H1 (cell line): ENCODE results near the gene NOX5. TPM values are rescaled to one million over a fixed set of nuclear protein-coding genes. Genes with fewer than 3 reads are reported as not detected.

ENCODE experiments used
- CTCF ChIA-PET: fragments of 300-600 bp; sonication (Branson Sonifier 250); formaldehyde crosslinking; loops from one replicate; lab custom pipeline; 2021; ENCODE audit not compliant: partially characterized antibody; lab: Charles Lee
- POLR2A ChIA-PET: fragments of 300-600 bp; sonication (Branson Sonifier 250); formaldehyde crosslinking; loops from one replicate; lab custom pipeline; 2021; ENCODE audit warnings: inconsistent platforms; ENCODE audit not compliant: partially characterized antibody; lab: Charles Lee
- DNase-seq, 2 experiments: peaks; one replicate each; pipeline versions ENCODE4 v3.0.0 to v3.0.0-alpha.2; 2010 to 2022; ENCODE audit warnings: low spot score in 2 of 2, low read depth in 1 of 2, mixed read lengths in 1 of 2
- FAIRE-seq: peaks from 2 replicates; lab custom pipeline; 2011; peaks lifted over from hg19 to GRCh38; lab: Jason Lieb, UNC
- H2AFZ ChIP-seq: 2 replicates; pipeline ENCODE4 v1.8.1; 2012; ENCODE audit warnings: low read length, inconsistent platforms
- H2AK5ac ChIP-seq: 2 replicates; pipeline ENCODE4 v1.6.1; 2013; ENCODE audit warnings: low read depth, low read length
- H2BK120ac ChIP-seq: replicated peaks from 2 replicates; pipeline ENCODE3; 2013; ENCODE audit warnings: low read depth, low read length, inconsistent platforms
- H2BK12ac ChIP-seq: 2 replicates; pipeline ENCODE4 v1.6.1; 2013; ENCODE audit warnings: low read depth, low read length
- H2BK15ac ChIP-seq: 2 replicates; pipeline ENCODE4 v1.6.1; 2013; ENCODE audit warnings: low read length
- H2BK20ac ChIP-seq: 2 replicates; pipeline ENCODE4 v1.6.1; 2013; ENCODE audit warnings: low read length
- H2BK5ac ChIP-seq: 2 replicates; pipeline ENCODE4 v1.6.1; 2013; ENCODE audit warnings: low read depth, low read length
- H3K14ac ChIP-seq: 2 replicates; pipeline ENCODE4 v1.6.1; 2013; ENCODE audit warnings: inconsistent platforms; ENCODE audit not compliant: insufficient read length
- H3K18ac ChIP-seq: 2 replicates; pipeline ENCODE4 v1.6.1; 2013; ENCODE audit warnings: low read length; ENCODE audit errors: extremely low read depth
- H3K23ac ChIP-seq: 2 replicates; pipeline ENCODE4 v1.6.1; 2013; ENCODE audit warnings: inconsistent platforms; ENCODE audit not compliant: insufficient read length
- H3K23me2 ChIP-seq: 2 replicates; pipeline ENCODE4 v1.6.1; 2013; ENCODE audit warnings: low read depth, low read length
- H3K27ac ChIP-seq: 2 replicates; pipeline ENCODE4 v1.6.1; 2011; ENCODE audit warnings: low read depth, low read length, inconsistent platforms
- H3K27me3 ChIP-seq, 4 experiments: replicated peaks in 1 of 4; 1 replicate in 1 of 4; 2 replicates in 3 of 4; pipeline versions ENCODE4 v1.6.1 to v1.8.1; 2011 to 2013; ENCODE audit warnings: low read length in 3 of 4, mild to moderate bottlenecking in 3 of 4, inconsistent platforms in 2 of 4, mixed read lengths in 2 of 4, moderate library complexity in 1 of 4; ENCODE audit not compliant: control insufficient read depth in 3 of 4, insufficient read depth in 3 of 4; ENCODE audit errors: extremely low read depth in 1 of 4
- H3K36me3 ChIP-seq, 4 experiments: 2 replicates each; pipeline versions ENCODE4 v1.6.1 to v1.8.1; 2011 to 2013; ENCODE audit warnings: mild to moderate bottlenecking in 4 of 4, low read length in 3 of 4, moderate library complexity in 2 of 4, control low read depth in 1 of 4, inconsistent platforms in 1 of 4; ENCODE audit not compliant: insufficient read depth in 4 of 4, control insufficient read depth in 2 of 4
- H3K4ac ChIP-seq: replicated peaks from 2 replicates; pipeline ENCODE3; 2013; ENCODE audit warnings: low read length, low read depth, mixed read lengths, inconsistent platforms; ENCODE audit not compliant: insufficient read length
- H3K4me1 ChIP-seq, 4 experiments: replicated peaks in 1 of 4; 1 replicate in 1 of 4; 2 replicates in 3 of 4; pipeline versions ENCODE4 v1.6.1 to v1.8.1; 2011 to 2013; ENCODE audit warnings: low read length in 3 of 4, inconsistent platforms in 2 of 4, mixed read lengths in 1 of 4; ENCODE audit not compliant: insufficient read depth in 4 of 4, control insufficient read depth in 3 of 4
- H3K4me2 ChIP-seq, 2 experiments: 2 replicates each; pipeline versions ENCODE4 v1.6.1 to v1.8.1; 2011 to 2013; ENCODE audit warnings: low read depth in 2 of 2, low read length in 2 of 2, control low read depth in 1 of 2, inconsistent platforms in 1 of 2, mild to moderate bottlenecking in 1 of 2; ENCODE audit not compliant: insufficient read depth in 1 of 2
- H3K4me3 ChIP-seq, 4 experiments: fragments of 200-600, 300-600 bp in 1 of 4; sonication (generic), shearing (Covaris generic), sonication (Bioruptor Twin) in 1 of 4; 2 replicates each; pipeline versions ENCODE4 v1.5.1 to v1.8.1; 2011 to 2016; ENCODE audit warnings: low read length in 4 of 4, low read depth in 3 of 4, control low read depth in 2 of 4, inconsistent platforms in 2 of 4, mild to moderate bottlenecking in 2 of 4, mixed read lengths in 1 of 4, moderate library complexity in 1 of 4; ENCODE audit not compliant: insufficient read depth in 2 of 4; ENCODE audit errors: extremely low read depth in 1 of 4
- H3K56ac ChIP-seq: replicated peaks from 2 replicates; pipeline ENCODE3; 2013; ENCODE audit warnings: low read depth, mild to moderate bottlenecking, mixed read lengths, low read length, inconsistent platforms; ENCODE audit not compliant: insufficient read length
- H3K79me1 ChIP-seq: 2 replicates; pipeline ENCODE4 v1.6.1; 2013; ENCODE audit warnings: low read depth, low read length, control low read depth
- H3K79me2 ChIP-seq, 2 experiments: 2 replicates each; pipeline versions ENCODE4 v1.6.1 to v1.8.1; 2012 to 2013; ENCODE audit warnings: low read length in 2 of 2, mild to moderate bottlenecking in 2 of 2, inconsistent platforms in 1 of 2; ENCODE audit not compliant: insufficient read depth in 2 of 2, control insufficient read depth in 1 of 2
- H3K9ac ChIP-seq, 4 experiments: replicated peaks in 1 of 4; 1 replicate in 1 of 4; 2 replicates in 3 of 4; pipeline versions ENCODE4 v1.6.1 to v1.8.1; 2011 to 2013; ENCODE audit warnings: low read depth in 3 of 4, low read length in 3 of 4, control low read depth in 2 of 4, mild to moderate bottlenecking in 2 of 4, moderate library complexity in 2 of 4, inconsistent platforms in 1 of 4; ENCODE audit errors: extremely low read depth in 1 of 4
- H3K9me3 ChIP-seq, 2 experiments: 2 replicates each; pipeline versions ENCODE4 v1.6.1 to v1.8.1; 2012 to 2013; ENCODE audit warnings: mild to moderate bottlenecking in 2 of 2, moderate library complexity in 2 of 2, control low read depth in 1 of 2, inconsistent platforms in 1 of 2, low read depth in 1 of 2, low read length in 1 of 2, mixed read lengths in 1 of 2; ENCODE audit not compliant: insufficient read depth in 2 of 2
- H4K20me1 ChIP-seq, 2 experiments: replicated peaks in 1 of 2; 2 replicates each; pipeline versions ENCODE3 to v1.8.1; 2011 to 2013; ENCODE audit warnings: inconsistent platforms in 2 of 2, low read length in 2 of 2, mild to moderate bottlenecking in 1 of 2; ENCODE audit not compliant: insufficient read depth in 2 of 2, control insufficient read depth in 1 of 2
- H4K5ac ChIP-seq: 2 replicates; pipeline ENCODE4 v1.6.1; 2013; ENCODE audit warnings: low read length, low read depth, mixed read lengths, inconsistent platforms; ENCODE audit not compliant: insufficient read length
- H4K8ac ChIP-seq: 2 replicates; pipeline ENCODE4 v1.8.0; 2013; ENCODE audit warnings: mild to moderate bottlenecking, moderate library complexity, low read length, inconsistent platforms; ENCODE audit not compliant: insufficient read depth; ENCODE audit errors: extremely low read depth
- H4K91ac ChIP-seq: replicated peaks from 2 replicates; pipeline ENCODE3; 2013; ENCODE audit warnings: low read length, mixed read lengths, inconsistent platforms; ENCODE audit not compliant: insufficient read length
- RFX5 ChIP-seq: IDR thresholded peaks from 2 replicates; pipeline ENCODE4 v1.6.1; 2011; ENCODE audit warnings: low read depth, low read length, improper control_type of control experiment, borderline replicate concordance
- YY1 ChIP-seq: IDR thresholded peaks from 2 replicates; pipeline ENCODE4 v1.6.1; 2011; ENCODE audit warnings: low read depth, mild to moderate bottlenecking, low read length
- WGBS, 2 experiments: shearing (Covaris generic) in 1 of 2; methylation state at CpG; one replicate each; pipeline versions ENCODE4 v1.1.6 to v1.1.7; 2013 to 2015; ENCODE audit warnings: low lambda C conversion rate in 2 of 2, mixed read lengths in 2 of 2, inconsistent platforms in 1 of 2, low coverage in 1 of 2, missing lambda C conversion rate in 1 of 2; ENCODE audit not compliant: insufficient replicate concordance in 2 of 2, insufficient coverage in 1 of 2, insufficient read length in 1 of 2; ENCODE audit errors: extremely low coverage in 1 of 2, missing lambda C conversion rate in 1 of 2; 5-methylcytosine and 5-hydroxymethylcytosine counted together
- polyA plus RNA-seq, 7 experiments: library from polyadenylated mRNA; depleted of rRNA in 3 of 7; stranded (reverse) in 5 of 7; unstranded in 2 of 7; fragments of >200 nt in 5 of 7; fragments of 200-250 nt in 2 of 7; gene quantifications; 1 replicate in 5 of 7; 2 replicates in 1 of 7; 4 replicates in 1 of 7; pipeline versions ENCODE4 v1.2.1 to v1.2.3, GENCODE V29; 2011 to 2013; ENCODE audit warnings: missing spikeins in 2 of 7, mixed read lengths in 2 of 7
- total RNA-seq: library from RNA; stranded (reverse); fragmentation: NEBNext Ultra II Directional; extraction: Animal tissue kit (Norgen Biotek cat#: 25700); gene quantifications from 2 replicates; pipeline ENCODE4 v1.2.1, GENCODE V29; 2021

Gene NOX5
- total and polyA plus RNA-seq, 2 of the 8 experiments (the other 6 are each of a cell fraction or from before 2014, with no cell fraction given): under 0.01 TPM; not detected in 1

DNA sequence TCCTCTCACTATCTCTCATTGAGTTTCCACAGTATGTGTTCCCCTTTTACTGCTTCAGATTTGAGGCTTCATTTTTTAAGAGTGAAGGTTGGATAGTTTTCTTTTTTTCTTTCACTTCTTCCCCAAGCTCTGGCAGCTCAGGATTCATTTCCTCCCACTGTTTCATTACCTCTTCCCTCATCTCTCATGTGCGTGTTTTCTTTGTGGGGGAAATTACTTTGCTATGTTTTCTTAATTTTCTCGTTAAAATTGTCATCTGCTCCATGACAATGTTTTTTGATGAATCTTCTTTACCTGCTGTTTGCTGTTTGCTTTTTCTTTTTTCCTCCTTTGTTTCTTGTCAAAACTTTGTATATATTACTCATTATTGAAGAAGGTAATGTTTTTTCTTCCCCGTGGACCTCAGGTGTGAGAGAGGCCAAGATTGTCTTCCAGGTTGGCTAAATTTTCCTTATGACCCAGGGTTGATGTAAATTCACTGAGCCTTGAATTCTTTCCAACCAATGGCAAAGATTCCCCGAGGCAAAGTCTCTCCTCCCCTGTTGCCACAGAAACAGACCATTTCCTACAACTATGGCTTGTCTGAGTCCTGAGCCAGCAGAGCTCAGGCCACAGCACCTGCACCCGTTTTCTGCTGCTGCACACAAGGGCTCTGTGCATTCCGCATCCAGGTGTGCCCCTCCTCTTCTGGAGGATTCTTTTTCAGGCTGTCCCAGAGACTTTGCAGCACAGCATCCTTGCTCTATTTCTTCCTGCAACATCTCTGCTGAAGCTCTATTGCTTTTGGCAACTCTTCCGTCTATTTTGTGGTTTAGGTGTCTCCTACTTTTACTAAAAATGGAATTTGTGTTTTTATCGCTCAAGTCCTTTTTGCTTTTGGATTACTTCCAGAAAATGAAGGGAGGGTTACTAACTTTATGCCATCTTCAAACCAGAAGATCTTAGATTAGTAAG is 66.1 kb downstream of the NOX5 start:
- Histone ChIP-seq H4K8ac (no peak overlapping the region), H3K27ac (no peak overlapping the region), H2AK5ac (no peak overlapping the region), H3K79me2 (no peaks in the 10 kb centered on the region), H4K20me1 (no peaks in the 10 kb centered on the region), H3K4me2 (peak overlapping the region in 1 of 2 experiments; percentile 30; a peak in 1 of 4 replicates), H2BK15ac (peak overlapping the region; percentile 73; the same call in 1 of the 2 replicates), H3K4me3 (peak overlapping the region in 1 of 4 experiments; percentile 2; a peak in 1 of 8 replicates), H2BK120ac (no peak overlapping the region), H4K5ac (no peak overlapping the region), H2BK5ac (peak overlapping the region; percentile 8; the same call in 1 of the 2 replicates), H3K36me3 (no peaks in the 10 kb centered on the region), H3K9ac (no peak overlapping the region; a peak in 1 of 7 replicates), H3K4ac (no peak overlapping the region), H3K79me1 (no peaks in the 10 kb centered on the region), H3K18ac (no peak overlapping the region), H3K14ac (no peak overlapping the region), H2AFZ (no peak overlapping the region), H3K23ac (no peak overlapping the region), H4K91ac (peak overlapping the region; percentile 26), H2BK12ac (0 out of 2 replicates have a peak overlapping the region, but pooled peaks have one; percentile 6), H3K9me3 (no peaks in the 10 kb centered on the region), H3K23me2 (no peaks in the 10 kb centered on the region; the same call in 1 of the 2 replicates), H3K27me3 (peaks cover 0 to 3% (median 0%) of the 10 kb centered on the region in 4 experiments; a peak in 1 of 7 replicates), H2BK20ac (0 out of 2 replicates have a peak overlapping the region, but pooled peaks have one; percentile 15), H3K56ac (no peak overlapping the region), H3K4me1 (peaks cover 9 to 26% (median 17%) of the 10 kb centered on the region in 4 experiments; a peak in 6 of 7 replicates)
- ChIA-PET CTCF (interaction anchor here (2.0 to 2.6 kb wide), 2 partner anchors 9 to 21 kb away, joined by 8 read pairs; no protein-coding TSS in a partner anchor), POLR2A (interaction anchor here (0.7 to 1.4 kb wide), 4 partner anchors 9 to 80 kb away, joined by 3 to 4 read pairs (median 3); partner anchors contain the start of gene GLCE)
- 70% methylated on average over 8 of the region's 8 CpGs; no CpG with 5 or more reads in 1 of the 2 experiments for WGBS, 2 experiments
- TF ChIP-seq RFX5 (0 out of 2 replicates have a peak, but pooled peaks have one; percentile 47), YY1 (no peak)
- FAIRE-seq (no peak), DNase-seq (no peak)
